ENCODE measurements around the gene REEP1.
A peak's percentile ranks its signal among the peaks of the same experiment; 100 is the strongest.

Gene REEP1

DNA sequence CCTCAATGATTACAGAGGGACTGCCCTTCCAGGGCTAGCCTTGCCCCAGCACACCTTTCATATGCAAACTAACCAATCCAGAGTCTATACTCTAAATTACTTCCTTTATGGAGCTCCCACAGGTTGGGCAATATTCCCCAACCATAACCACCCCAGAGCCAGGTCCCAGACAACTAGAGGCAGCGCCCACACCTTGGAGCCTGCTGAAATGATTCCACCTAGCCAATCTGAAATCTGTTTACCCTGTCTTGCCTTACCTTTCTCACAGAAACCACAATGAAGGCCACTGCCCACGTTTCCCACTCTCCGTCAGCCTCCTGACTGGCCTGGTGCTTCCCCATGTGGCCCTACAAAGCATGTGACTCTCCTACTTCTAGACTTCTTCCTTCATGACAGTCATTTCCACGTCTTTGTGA lies 62.0 kb downstream of the REEP1 start:
- DNase-seq (ENCODE audit: low read depth, low spot score): no peak
- in situ Hi-C loops (cut with HindIII; ENCODE audit: low sequenced_read_pairs): no loop called here
- no peak for TF ChIP-seq CTCF (IDR thresholded peaks at IDR 0.05; ENCODE audit: low read depth, low read length)
- H3K4me3 ChIP-seq (ENCODE audit: low read depth, low read length): no peak overlapping the region

GRCh38 chr2:86274918-86275275 lies 62.5 kb downstream of the REEP1 start:
- DNase-seq (ENCODE audit: low read depth, low spot score): peak; percentile 48
- TF ChIP-seq CTCF (IDR thresholded peaks at IDR 0.05; ENCODE audit: low read depth, low read length): no peak
- in situ Hi-C loops (cut with HindIII; ENCODE audit: low sequenced_read_pairs): no loop called here
- H3K4me3 ChIP-seq (ENCODE audit: low read depth, low read length): no peak overlapping the region

DNA sequence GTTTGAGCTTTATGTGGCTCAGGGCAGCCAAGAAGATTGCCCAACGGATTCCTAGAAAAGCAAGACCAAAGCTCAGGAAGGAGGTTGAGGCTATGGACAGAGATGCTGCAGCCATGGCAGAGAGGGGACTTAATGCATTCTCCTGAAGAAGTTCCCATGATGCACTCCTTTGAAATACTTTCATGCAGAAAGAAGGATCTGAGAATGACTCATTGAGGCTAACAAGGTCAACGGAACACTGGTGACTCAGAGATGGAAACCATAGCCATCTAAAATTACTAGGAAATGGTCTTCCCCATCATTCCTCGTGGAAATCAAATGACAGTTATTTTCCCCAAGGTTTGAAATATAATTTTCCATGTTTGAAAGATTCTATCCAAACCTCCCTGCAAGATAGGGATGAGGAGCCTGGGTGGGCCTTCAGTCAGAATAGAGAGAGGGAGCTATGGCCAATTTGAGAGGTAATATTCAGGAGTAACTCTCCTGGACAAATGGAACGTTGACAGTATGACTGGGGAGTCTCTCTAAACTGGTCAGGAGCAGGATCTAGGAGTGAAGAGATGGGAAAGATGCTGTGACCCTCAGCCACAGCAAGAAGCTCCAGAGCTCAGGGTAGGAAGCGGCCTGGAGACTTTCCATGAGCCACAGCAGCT lies 63.0 kb downstream of the REEP1 start:
- in situ Hi-C loops (cut with HindIII; ENCODE audit: low sequenced_read_pairs): no loop called here
- H3K4me3 ChIP-seq (ENCODE audit: low read depth, low read length): no peak overlapping the region
- peak; percentile 69 for DNase-seq (ENCODE audit: low read depth, low spot score)
- no peak for TF ChIP-seq CTCF (IDR thresholded peaks at IDR 0.05; ENCODE audit: low read depth, low read length)

GRCh38 chr2:86272111-86272510 lies 65.3 kb downstream of the REEP1 start:
- DNase-seq (ENCODE audit: low read depth, low spot score): no peak
- H3K4me3 ChIP-seq (ENCODE audit: low read depth, low read length): no peak overlapping the region
- TF ChIP-seq CTCF (IDR thresholded peaks at IDR 0.05; ENCODE audit: low read depth, low read length): no peak
- in situ Hi-C loops (cut with HindIII; ENCODE audit: low sequenced_read_pairs): no loop called here

- in situ Hi-C loops (cut with HindIII; ENCODE audit: low sequenced_read_pairs): no loop called here
- no peak overlapping the region for H3K4me3 ChIP-seq (ENCODE audit: low read depth, low read length)
- no peak for TF ChIP-seq CTCF (IDR thresholded peaks at IDR 0.05; ENCODE audit: low read depth, low read length)
- DNase-seq (ENCODE audit: low read depth, low spot score): no peak
Measured at GRCh38 chr2:86271248-86271647, 66.2 kb downstream of the REEP1 start.

DNA sequence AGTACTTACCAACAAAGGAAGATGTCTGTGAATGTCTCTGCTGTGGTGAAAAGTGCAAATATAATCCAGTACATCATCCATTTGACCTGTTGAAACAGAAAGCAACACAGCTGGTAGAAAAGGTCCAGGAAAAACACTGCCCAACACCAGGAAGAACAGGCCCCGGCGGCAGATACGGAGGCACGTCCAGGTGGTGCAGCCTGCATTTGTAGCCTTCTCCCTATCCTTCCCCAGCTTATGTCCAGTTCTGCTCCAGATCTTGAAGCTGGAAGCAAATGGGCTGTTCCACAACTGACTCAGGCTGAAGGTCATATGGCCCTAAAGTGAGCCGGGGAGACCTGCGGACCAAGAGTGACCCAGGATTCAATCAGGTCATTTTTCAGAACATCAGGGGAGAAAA lies 73.5 kb downstream of the REEP1 start:
- H3K4me3 ChIP-seq (ENCODE audit: low read depth, low read length): no peak overlapping the region
- DNase-seq (ENCODE audit: low read depth, low spot score): no peak
- no peak for TF ChIP-seq CTCF (IDR thresholded peaks at IDR 0.05; ENCODE audit: low read depth, low read length)
- in situ Hi-C loops (cut with HindIII; ENCODE audit: low sequenced_read_pairs): no loop called here

- no peak for TF ChIP-seq CTCF (IDR thresholded peaks at IDR 0.05; ENCODE audit: low read depth, low read length)
- in situ Hi-C loops (cut with HindIII; ENCODE audit: low sequenced_read_pairs): no loop called here
- DNase-seq (ENCODE audit: low read depth, low spot score): no peak
- H3K4me3 ChIP-seq (ENCODE audit: low read depth, low read length): no peak overlapping the region
Measured at GRCh38 chr2:86260978-86261377, 76.4 kb downstream of the REEP1 start.
